KMS-11 (cell line): ENCODE measurements around the gene PSPC1.
"Not testable (repeated sequence)": the region's sequence is repeated elsewhere in the genome, so short reads cannot be mapped to it uniquely, and the experiment has no call there.

Experiments
- H2AFZ ChIP-seq: fragments of 200-600 bp; sonication (generic); 2 replicates; pipeline ENCODE4 v1.6.1; 2016; ENCODE audit warnings: antibody characterized with exemption, mixed run types, low read depth
- H3K27ac ChIP-seq: fragments of 200-600 bp; sonication (generic); 2 replicates; pipeline ENCODE4 v1.6.1; 2016; ENCODE audit warnings: mild to moderate bottlenecking, mixed run types
- H3K27me3 ChIP-seq: fragments of 200-600 bp; sonication (generic); 2 replicates; pipeline ENCODE4 v1.6.1; 2017; ENCODE audit warnings: mild to moderate bottlenecking, low read depth, mixed run types, moderate library complexity; ENCODE audit not compliant: insufficient read depth
- H3K36me3 ChIP-seq: fragments of 200-600 bp; sonication (generic); 2 replicates; pipeline ENCODE4 v1.6.1; 2017; ENCODE audit warnings: mild to moderate bottlenecking, mixed run types; ENCODE audit not compliant: insufficient read depth
- H3K4me1 ChIP-seq: fragments of 200-600 bp; sonication (generic); 2 replicates; pipeline ENCODE4 v1.6.1; 2016; ENCODE audit warnings: mild to moderate bottlenecking, low read depth, mixed run types; ENCODE audit not compliant: poor library complexity, severe bottlenecking
- H3K4me2 ChIP-seq: fragments of 200-600 bp; sonication (generic); 2 replicates; pipeline ENCODE4 v1.7.0; 2016; ENCODE audit warnings: mild to moderate bottlenecking, mixed run types
- H3K4me3 ChIP-seq: fragments of 200-600 bp; sonication (generic); IDR thresholded peaks from 2 replicates; pipeline ENCODE4 v1.6.1; 2017; ENCODE audit warnings: low read depth, low read length, mixed read lengths; ENCODE audit not compliant: insufficient read depth
- H3K79me2 ChIP-seq: fragments of 200-600 bp; sonication (generic); 2 replicates; pipeline ENCODE4 v1.6.1; 2016; ENCODE audit warnings: low read depth, mixed run types; ENCODE audit not compliant: insufficient read depth
- H3K9ac ChIP-seq: fragments of 200-600 bp; sonication (generic); 2 replicates; pipeline ENCODE4 v1.6.1; 2016; ENCODE audit warnings: mild to moderate bottlenecking, mixed run types
- H4K20me1 ChIP-seq: fragments of 200-600 bp; sonication (generic); 2 replicates; pipeline ENCODE4 v1.6.1; 2016; ENCODE audit warnings: mild to moderate bottlenecking, mixed run types; ENCODE audit not compliant: insufficient read depth
- TF ChIP-seq, protein P1 (sequence below): fragments of 200-600 bp; sonication (generic); conservative IDR thresholded peaks from 2 replicates; pipeline ENCODE4 v1.6.1; 2017; ENCODE audit warnings: low read depth, mild to moderate bottlenecking, antibody characterized with exemption, low read length, moderate library complexity, mixed read lengths

Gene PSPC1, protein sequence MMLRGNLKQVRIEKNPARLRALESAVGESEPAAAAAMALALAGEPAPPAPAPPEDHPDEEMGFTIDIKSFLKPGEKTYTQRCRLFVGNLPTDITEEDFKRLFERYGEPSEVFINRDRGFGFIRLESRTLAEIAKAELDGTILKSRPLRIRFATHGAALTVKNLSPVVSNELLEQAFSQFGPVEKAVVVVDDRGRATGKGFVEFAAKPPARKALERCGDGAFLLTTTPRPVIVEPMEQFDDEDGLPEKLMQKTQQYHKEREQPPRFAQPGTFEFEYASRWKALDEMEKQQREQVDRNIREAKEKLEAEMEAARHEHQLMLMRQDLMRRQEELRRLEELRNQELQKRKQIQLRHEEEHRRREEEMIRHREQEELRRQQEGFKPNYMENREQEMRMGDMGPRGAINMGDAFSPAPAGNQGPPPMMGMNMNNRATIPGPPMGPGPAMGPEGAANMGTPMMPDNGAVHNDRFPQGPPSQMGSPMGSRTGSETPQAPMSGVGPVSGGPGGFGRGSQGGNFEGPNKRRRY

DNA sequence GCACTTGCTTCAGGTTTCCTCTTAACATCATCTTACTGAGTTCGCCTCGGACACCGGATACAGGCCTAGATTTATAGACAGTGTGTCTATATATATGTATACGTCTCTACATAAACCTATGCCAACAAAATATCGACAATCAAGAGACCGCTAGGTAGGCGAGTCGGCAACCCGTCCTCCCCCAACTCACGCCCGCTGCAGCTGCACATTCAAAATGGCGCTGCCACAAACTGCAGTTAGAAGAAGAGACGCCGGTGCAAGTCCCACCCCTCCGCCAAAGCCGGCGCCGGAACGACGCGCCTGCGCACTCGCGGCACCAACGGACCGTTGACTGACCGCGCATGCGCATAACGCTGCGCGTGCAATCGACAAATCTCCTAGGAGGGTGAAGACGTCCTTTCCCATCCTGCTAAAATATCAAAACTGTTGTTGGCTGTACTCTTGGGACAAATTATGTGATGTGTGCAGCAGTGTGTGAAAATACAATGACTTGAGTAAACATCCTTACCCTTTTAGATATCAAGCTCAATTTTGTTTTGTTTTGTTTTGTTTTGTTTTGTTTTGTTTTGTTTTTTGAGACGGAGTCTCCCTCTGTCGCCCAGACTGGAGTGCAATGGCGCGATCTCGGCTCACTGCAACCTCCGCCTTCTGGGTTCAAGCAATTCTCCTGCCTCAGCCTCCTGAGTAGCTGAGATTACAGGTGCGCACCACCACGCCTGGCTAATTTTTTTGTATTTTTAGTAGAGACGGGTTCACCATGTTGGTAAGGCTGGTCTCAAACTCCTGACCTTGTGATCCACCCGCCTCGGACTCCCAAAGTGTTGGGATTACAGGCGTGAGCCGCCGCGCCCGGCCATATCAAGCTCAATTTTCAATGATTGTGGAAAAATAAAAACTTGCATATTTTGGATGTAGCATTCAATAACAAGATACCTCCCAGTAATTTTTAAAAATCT is at the start of gene PSPC1:
PSPC1 (minus strand) TSS at position 219 of the 956 bp plus-strand sequence; CDS start at position 31, 188 bp downstream.
- H3K4me2 ChIP-seq = peak within 1 kb of the TSS; percentile 55
- H3K27me3 ChIP-seq, H3K4me3 ChIP-seq, H3K36me3 ChIP-seq, H4K20me1 ChIP-seq, H3K4me1 ChIP-seq: not testable (repeated sequence)
- peak within 1 kb of the TSS; percentile 86 for H3K27ac ChIP-seq
- peak within 1 kb of the TSS; percentile 81 for H3K9ac ChIP-seq
- H3K79me2 ChIP-seq = peaks cover 19% of the 10 kb centered on the region
- H2AFZ ChIP-seq = peak within 1 kb of the TSS; percentile 53

DNA sequence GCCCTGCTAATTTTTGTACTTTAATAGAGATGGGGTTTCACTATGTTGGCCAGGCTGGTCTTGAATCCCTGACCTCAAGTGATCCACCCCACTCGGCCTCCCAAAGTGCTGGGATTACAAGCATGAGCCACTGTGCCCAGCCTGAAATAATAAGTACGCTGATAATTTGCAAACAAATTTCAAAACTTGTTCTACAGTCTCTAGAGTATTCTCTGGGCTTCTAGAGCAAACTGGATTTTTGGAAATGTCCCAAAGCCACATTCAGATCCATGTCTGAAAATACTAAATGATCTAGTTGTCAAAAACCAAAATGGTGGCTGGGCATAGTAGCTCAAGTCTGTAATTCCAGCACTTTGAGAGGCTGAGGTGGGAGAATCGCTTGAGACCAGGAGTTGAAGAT is 39.9 kb upstream of the PSPC1 start:
- TF ChIP-seq, protein P1, sequence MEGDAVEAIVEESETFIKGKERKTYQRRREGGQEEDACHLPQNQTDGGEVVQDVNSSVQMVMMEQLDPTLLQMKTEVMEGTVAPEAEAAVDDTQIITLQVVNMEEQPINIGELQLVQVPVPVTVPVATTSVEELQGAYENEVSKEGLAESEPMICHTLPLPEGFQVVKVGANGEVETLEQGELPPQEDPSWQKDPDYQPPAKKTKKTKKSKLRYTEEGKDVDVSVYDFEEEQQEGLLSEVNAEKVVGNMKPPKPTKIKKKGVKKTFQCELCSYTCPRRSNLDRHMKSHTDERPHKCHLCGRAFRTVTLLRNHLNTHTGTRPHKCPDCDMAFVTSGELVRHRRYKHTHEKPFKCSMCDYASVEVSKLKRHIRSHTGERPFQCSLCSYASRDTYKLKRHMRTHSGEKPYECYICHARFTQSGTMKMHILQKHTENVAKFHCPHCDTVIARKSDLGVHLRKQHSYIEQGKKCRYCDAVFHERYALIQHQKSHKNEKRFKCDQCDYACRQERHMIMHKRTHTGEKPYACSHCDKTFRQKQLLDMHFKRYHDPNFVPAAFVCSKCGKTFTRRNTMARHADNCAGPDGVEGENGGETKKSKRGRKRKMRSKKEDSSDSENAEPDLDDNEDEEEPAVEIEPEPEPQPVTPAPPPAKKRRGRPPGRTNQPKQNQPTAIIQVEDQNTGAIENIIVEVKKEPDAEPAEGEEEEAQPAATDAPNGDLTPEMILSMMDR = no peak
- H4K20me1 ChIP-seq = no peaks in the 10 kb centered on the region
- H3K79me2 ChIP-seq = no peaks in the 10 kb centered on the region
- H3K27ac ChIP-seq = no peak overlapping the region
- H3K27me3 ChIP-seq = no peaks in the 10 kb centered on the region
- no peak overlapping the region for H3K4me2 ChIP-seq
- no peaks in the 10 kb centered on the region for H3K4me1 ChIP-seq
- H3K36me3 ChIP-seq = no peaks in the 10 kb centered on the region
- H2AFZ ChIP-seq = no peak overlapping the region
- H3K4me3 ChIP-seq = no peak overlapping the region
- no peak overlapping the region for H3K9ac ChIP-seq

DNA sequence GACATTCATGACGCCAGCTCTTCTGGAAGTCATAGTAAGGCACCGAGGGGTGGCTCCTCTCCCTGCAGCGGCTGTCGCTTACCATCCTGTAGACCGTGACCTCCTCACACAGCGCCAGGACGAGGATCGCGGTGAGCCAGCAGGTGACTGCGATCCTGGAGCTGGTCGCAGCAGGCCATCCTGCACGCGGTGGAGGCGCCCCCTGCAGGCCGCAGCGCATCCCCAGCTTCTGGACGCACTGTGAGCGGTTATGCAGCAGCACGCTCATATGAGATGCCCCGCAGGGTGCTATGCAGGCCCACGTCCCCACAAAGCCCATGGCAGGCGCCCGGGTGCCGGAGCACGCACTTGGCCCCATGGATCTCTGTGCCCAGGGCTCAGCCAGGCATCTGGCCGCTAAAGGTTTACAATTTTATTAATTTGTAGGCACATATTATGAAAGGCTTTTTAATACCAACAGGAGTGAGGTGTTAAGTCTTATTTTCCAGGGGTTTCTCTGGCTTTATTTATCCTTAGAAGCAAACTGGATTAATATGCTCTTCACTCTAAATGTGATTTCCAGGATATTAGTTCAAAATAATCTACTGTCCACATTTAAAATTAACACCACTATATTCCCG is 35.6 kb upstream of the PSPC1 start:
- Histone ChIP-seq H3K4me3 (no peak overlapping the region), H3K79me2 (no peaks in the 10 kb centered on the region), H3K27ac (no peak overlapping the region), H3K36me3 (no peaks in the 10 kb centered on the region), H3K27me3 (no peaks in the 10 kb centered on the region), H4K20me1 (no peaks in the 10 kb centered on the region), H2AFZ (no peak overlapping the region), H3K9ac (no peak overlapping the region), H3K4me1 (no peaks in the 10 kb centered on the region), H3K4me2 (no peak overlapping the region)
- TF ChIP-seq, protein P1 = no peak; the same call in 1 of the 2 replicates

DNA sequence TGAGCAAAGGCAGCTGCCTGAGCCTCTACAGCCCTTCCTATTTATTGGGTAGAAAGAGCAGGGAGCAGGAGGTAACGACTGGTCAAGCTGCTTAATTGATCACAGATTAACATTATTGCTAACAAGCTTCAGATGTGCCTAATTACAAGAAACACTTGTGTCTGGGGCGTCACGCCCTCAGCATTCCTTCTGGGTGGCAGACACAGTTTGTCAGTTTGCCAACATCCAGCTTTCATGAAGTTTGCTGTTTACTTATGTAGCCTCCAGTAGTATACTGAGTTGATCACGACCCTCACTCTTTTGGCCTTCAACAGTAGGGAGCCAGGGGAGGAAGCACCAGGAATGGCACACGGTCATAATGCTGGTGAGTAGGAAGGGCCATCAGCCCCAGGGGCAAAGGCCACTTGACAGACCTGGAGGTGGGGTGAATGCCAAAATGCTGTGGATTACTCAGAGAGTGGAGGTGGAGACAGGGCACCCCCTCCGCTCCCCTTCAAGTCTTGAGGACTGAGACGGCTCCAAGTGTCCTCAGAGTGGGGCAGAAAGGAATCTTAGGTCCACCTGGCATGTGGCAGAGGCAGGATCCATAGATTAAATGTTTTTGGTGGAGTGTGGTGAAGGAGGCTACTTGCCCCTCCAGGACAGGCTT is 34.9 kb upstream of the PSPC1 start:
- H3K4me1 ChIP-seq = no peaks in the 10 kb centered on the region
- TF ChIP-seq, protein P1 = no peak
- no peak overlapping the region for H3K4me3 ChIP-seq
- H4K20me1 ChIP-seq = no peaks in the 10 kb centered on the region
- no peaks in the 10 kb centered on the region for H3K79me2 ChIP-seq
- H3K4me2 ChIP-seq = no peak overlapping the region
- H3K27ac ChIP-seq = no peak overlapping the region
- no peaks in the 10 kb centered on the region for H3K36me3 ChIP-seq
- H3K27me3 ChIP-seq = no peaks in the 10 kb centered on the region
- H3K9ac ChIP-seq = no peak overlapping the region
- no peak overlapping the region for H2AFZ ChIP-seq
